Fibroblast of the aortic adventitia (primary cell): ENCODE measurements around the gene GNPTG. TPM values are rescaled to one million over a fixed set of nuclear protein-coding genes. Genes with fewer than 3 reads are reported as not detected.

Experiments
- DNase-seq: peaks from one replicate; pipeline ENCODE4 v3.0.0-alpha.2; 2010; ENCODE audit warnings: low read depth
- H3K4me3 ChIP-seq: 2 replicates; pipeline ENCODE4 v1.5.1; 2011; ENCODE audit warnings: low read depth, mild to moderate bottlenecking, control low read depth, low read length, moderate library complexity
- CTCF ChIP-seq: IDR thresholded peaks from 2 replicates; pipeline ENCODE4 v1.5.1; 2011; ENCODE audit warnings: mild to moderate bottlenecking, low read length, control low read depth, inconsistent platforms; ENCODE audit not compliant: insufficient read depth
- total RNA-seq: library from RNA; depleted of rRNA; stranded (reverse); fragments of >200 nt; gene quantifications from 2 replicates; pipeline ENCODE4 v1.2.3, GENCODE V29; 2012; ENCODE audit warnings: low replicate concordance

GNPTG gene
- total RNA-seq, 1 donor, result 36.3 TPM

GRCh38 chr16:1333854-1334700, 17.7 kb upstream of the GNPTG start:
- no peak for TF ChIP-seq CTCF
- no peak for DNase-seq
- no peak overlapping the region for H3K4me3 ChIP-seq

GRCh38 chr16:1334739-1335138, 17.0 kb upstream of the GNPTG start:
- DNase-seq, result no peak
- TF ChIP-seq CTCF, result no peak
- H3K4me3 ChIP-seq, result no peak overlapping the region

- no peak for TF ChIP-seq CTCF
- no peak for DNase-seq
- no peak overlapping the region for H3K4me3 ChIP-seq
Measured at GRCh38 chr16:1335211-1335971, 16.3 kb upstream of the GNPTG start.

GRCh38 chr16:1335996-1336395, 15.7 kb upstream of the GNPTG start:
- H3K4me3 ChIP-seq, result no peak overlapping the region
- TF ChIP-seq CTCF, result no peak
- DNase-seq, result no peak

GRCh38 chr16:1336619-1337018, 15.1 kb upstream of the GNPTG start:
- no peak for DNase-seq
- no peak for TF ChIP-seq CTCF
- no peak overlapping the region for H3K4me3 ChIP-seq

GRCh38 chr16:1337486-1337885, 14.2 kb upstream of the GNPTG start:
- H3K4me3 ChIP-seq, result no peak overlapping the region
- TF ChIP-seq CTCF, result no peak
- no peak for DNase-seq
